ENCODE results near the gene EIF2B5. TPM values are rescaled to one million over a fixed set of nuclear protein-coding genes. Genes with fewer than 3 reads are reported as not detected.
A peak's percentile ranks its signal among the peaks of the same experiment; 100 is the strongest.

Gene EIF2B5
- total RNA-seq, 1 donor, result 22.1 TPM

GRCh38 chr3:184178521-184179138 lies 43.5 kb downstream of the EIF2B5 start:
- TF ChIP-seq CTCF (IDR thresholded peaks at IDR 0.05; ENCODE audit: extremely low read depth, low read depth, low read length), result no peak
- Histone ChIP-seq H4K20me1 (ENCODE audit: insufficient read depth, low read length) (peaks cover 65% of the 10 kb centered on the region), H3K9me3 (ENCODE audit: low read depth, low read length) (no peaks in the 10 kb centered on the region), H3K4me1 (ENCODE audit: insufficient read depth, low read length) (peaks cover 45% of the 10 kb centered on the region), H3K36me3 (ENCODE audit: insufficient read depth, low read length) (peaks cover 67% of the 10 kb centered on the region), H3K27me3 (ENCODE audit: insufficient read depth, low read length) (no peaks in the 10 kb centered on the region), H2AFZ (ENCODE audit: low read length) (no peak overlapping the region), H3K4me2 (ENCODE audit: insufficient read depth, low read length) (no peak overlapping the region), H3K27ac (ENCODE audit: low read depth, low read length) (peak overlapping the region; percentile 85), H3K4me3 (ENCODE audit: insufficient read depth, low read length) (no peak overlapping the region), H3K79me2 (ENCODE audit: insufficient read depth, low read length) (peaks cover 87% of the 10 kb centered on the region)
- peak; percentile 79 for DNase-seq (ENCODE audit: insufficient read length, low spot score, missing footprints)

- Histone ChIP-seq H2AFZ (ENCODE audit: low read length) (no peak overlapping the region), H3K4me3 (ENCODE audit: insufficient read depth, low read length) (no peak overlapping the region), H3K27ac (ENCODE audit: low read depth, low read length) (peak overlapping the region; percentile 25), H3K79me2 (ENCODE audit: insufficient read depth, low read length) (peaks cover 77% of the 10 kb centered on the region), H3K36me3 (ENCODE audit: insufficient read depth, low read length) (peaks cover 83% of the 10 kb centered on the region), H3K4me2 (ENCODE audit: insufficient read depth, low read length) (no peak overlapping the region), H3K27me3 (ENCODE audit: insufficient read depth, low read length) (no peaks in the 10 kb centered on the region), H3K9me3 (ENCODE audit: low read depth, low read length) (no peaks in the 10 kb centered on the region), H3K4me1 (ENCODE audit: insufficient read depth, low read length) (peaks cover 41% of the 10 kb centered on the region), H4K20me1 (ENCODE audit: insufficient read depth, low read length) (peaks cover 64% of the 10 kb centered on the region)
- no peak for TF ChIP-seq CTCF (IDR thresholded peaks at IDR 0.05; ENCODE audit: extremely low read depth, low read depth, low read length)
- DNase-seq (ENCODE audit: insufficient read length, low spot score, missing footprints), result peak; percentile 91
Measured at GRCh38 chr3:184180165-184180564, 45.0 kb downstream of the EIF2B5 start.

- H3K27me3 ChIP-seq (ENCODE audit: insufficient read depth, low read length), result no peaks in the 10 kb centered on the region
- peaks cover 84% of the 10 kb centered on the region for H3K36me3 ChIP-seq (ENCODE audit: insufficient read depth, low read length)
- no peak overlapping the region for H3K27ac ChIP-seq (ENCODE audit: low read depth, low read length)
- no peak overlapping the region for H3K4me2 ChIP-seq (ENCODE audit: insufficient read depth, low read length)
- peaks cover 71% of the 10 kb centered on the region for H3K79me2 ChIP-seq (ENCODE audit: insufficient read depth, low read length)
- DNase-seq (ENCODE audit: insufficient read length, low spot score, missing footprints), result no peak
- peaks cover 56% of the 10 kb centered on the region for H4K20me1 ChIP-seq (ENCODE audit: insufficient read depth, low read length)
- H3K4me1 ChIP-seq (ENCODE audit: insufficient read depth, low read length), result peaks cover 38% of the 10 kb centered on the region
- TF ChIP-seq CTCF (IDR thresholded peaks at IDR 0.05; ENCODE audit: extremely low read depth, low read depth, low read length), result no peak
- H3K9me3 ChIP-seq (ENCODE audit: low read depth, low read length), result no peaks in the 10 kb centered on the region
- no peak overlapping the region for H3K4me3 ChIP-seq (ENCODE audit: insufficient read depth, low read length)
- H2AFZ ChIP-seq (ENCODE audit: low read length), result no peak overlapping the region
Measured at GRCh38 chr3:184181596-184181995, 46.4 kb downstream of the EIF2B5 start.

- peaks cover 72% of the 10 kb centered on the region for H3K79me2 ChIP-seq (ENCODE audit: insufficient read depth, low read length)
- no peaks in the 10 kb centered on the region for H3K27me3 ChIP-seq (ENCODE audit: insufficient read depth, low read length)
- H3K4me1 ChIP-seq (ENCODE audit: insufficient read depth, low read length), result peaks cover 29% of the 10 kb centered on the region
- no peak for TF ChIP-seq CTCF (IDR thresholded peaks at IDR 0.05; ENCODE audit: extremely low read depth, low read depth, low read length)
- H3K27ac ChIP-seq (ENCODE audit: low read depth, low read length), result no peak overlapping the region
- H3K36me3 ChIP-seq (ENCODE audit: insufficient read depth, low read length), result peaks cover 83% of the 10 kb centered on the region
- H3K4me3 ChIP-seq (ENCODE audit: insufficient read depth, low read length), result no peak overlapping the region
- H3K4me2 ChIP-seq (ENCODE audit: insufficient read depth, low read length), result no peak overlapping the region
- H2AFZ ChIP-seq (ENCODE audit: low read length), result no peak overlapping the region
- H4K20me1 ChIP-seq (ENCODE audit: insufficient read depth, low read length), result peaks cover 56% of the 10 kb centered on the region
- no peak for DNase-seq (ENCODE audit: insufficient read length, low spot score, missing footprints)
- no peaks in the 10 kb centered on the region for H3K9me3 ChIP-seq (ENCODE audit: low read depth, low read length)
Measured at GRCh38 chr3:184183679-184184078, 48.5 kb downstream of the EIF2B5 start.
